Measurements from ENCODE around the gene KCNK2. TPM values are rescaled to one million over a fixed set of nuclear protein-coding genes. Genes with fewer than 3 reads are reported as not detected.

Gene KCNK2
- total RNA-seq, 4 donors from 2014 or later: 1.4 to 8.2 (median 5.2) TPM

DNA sequence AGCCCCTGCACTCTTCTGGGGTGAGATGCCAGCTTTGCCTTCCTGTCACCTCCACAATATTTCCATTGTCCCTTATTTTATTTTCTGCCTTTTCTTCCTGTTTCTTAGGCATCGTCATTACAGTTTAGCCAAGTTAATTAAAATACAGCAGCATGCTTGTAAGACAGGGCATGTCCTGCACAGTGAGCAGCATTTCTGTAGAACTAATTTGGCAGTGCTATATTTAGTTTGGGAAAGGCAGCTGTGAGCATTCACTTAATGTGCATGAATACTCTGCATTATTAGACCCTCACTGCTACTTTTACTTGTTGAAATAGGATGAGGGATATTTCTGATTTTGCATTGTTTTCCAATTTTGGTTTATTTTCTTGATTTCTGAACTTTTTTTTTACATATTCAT, 133.3 kb downstream of the KCNK2 start:
- TF ChIP-seq POLR2AphosphoS5 (IDR thresholded peaks at IDR 0.05) (no peak), POLR2A (IDR thresholded peaks at IDR 0.05) (no peak), CTCF (IDR thresholded peaks at IDR 0.05) (no peak), EP300 (IDR thresholded peaks at IDR 0.05) (no peak)
- H3K36me3 ChIP-seq: no peaks in the 10 kb centered on the region
- WGBS: 35% methylated on average over 1 of the region's 1 CpG
- no peak for DNase-seq (ENCODE audit: low spot score in 2 of 2)
- H3K4me1 ChIP-seq: no peaks in the 10 kb centered on the region
- H3K27ac ChIP-seq: no peak overlapping the region
- no peaks in the 10 kb centered on the region for H3K9me3 ChIP-seq
- H3K4me3 ChIP-seq: no peak overlapping the region
- H3K27me3 ChIP-seq: no peaks in the 10 kb centered on the region

GRCh38 chr1:215219372-215219771, 136.8 kb downstream of the KCNK2 start:
- H3K36me3 ChIP-seq: no peaks in the 10 kb centered on the region
- H3K4me3 ChIP-seq: no peak overlapping the region
- H3K27ac ChIP-seq: no peak overlapping the region
- no peaks in the 10 kb centered on the region for H3K9me3 ChIP-seq
- TF ChIP-seq EP300 (IDR thresholded peaks at IDR 0.05): no peak
- no peak for TF ChIP-seq CTCF (IDR thresholded peaks at IDR 0.05)
- no peak for TF ChIP-seq POLR2A (IDR thresholded peaks at IDR 0.05)
- TF ChIP-seq POLR2AphosphoS5 (IDR thresholded peaks at IDR 0.05): no peak
- no peak for DNase-seq (ENCODE audit: low spot score in 2 of 2)
- no peaks in the 10 kb centered on the region for H3K27me3 ChIP-seq
- H3K4me1 ChIP-seq: no peaks in the 10 kb centered on the region

- no peak for DNase-seq (ENCODE audit: low spot score in 2 of 2)
- H3K4me3 ChIP-seq: no peak overlapping the region
- no peaks in the 10 kb centered on the region for H3K9me3 ChIP-seq
- H3K27ac ChIP-seq: no peak overlapping the region
- 88% methylated on average over 4 of the region's 4 CpGs for WGBS
- H3K36me3 ChIP-seq: no peaks in the 10 kb centered on the region
- no peaks in the 10 kb centered on the region for H3K4me1 ChIP-seq
- TF ChIP-seq CTCF (IDR thresholded peaks at IDR 0.05) (no peak), EP300 (IDR thresholded peaks at IDR 0.05) (no peak), POLR2AphosphoS5 (IDR thresholded peaks at IDR 0.05) (no peak), POLR2A (IDR thresholded peaks at IDR 0.05) (no peak)
- no peaks in the 10 kb centered on the region for H3K27me3 ChIP-seq
These were observed 137.8 kb downstream of the KCNK2 start for GRCh38 chr1:215220346-215220745.

DNA sequence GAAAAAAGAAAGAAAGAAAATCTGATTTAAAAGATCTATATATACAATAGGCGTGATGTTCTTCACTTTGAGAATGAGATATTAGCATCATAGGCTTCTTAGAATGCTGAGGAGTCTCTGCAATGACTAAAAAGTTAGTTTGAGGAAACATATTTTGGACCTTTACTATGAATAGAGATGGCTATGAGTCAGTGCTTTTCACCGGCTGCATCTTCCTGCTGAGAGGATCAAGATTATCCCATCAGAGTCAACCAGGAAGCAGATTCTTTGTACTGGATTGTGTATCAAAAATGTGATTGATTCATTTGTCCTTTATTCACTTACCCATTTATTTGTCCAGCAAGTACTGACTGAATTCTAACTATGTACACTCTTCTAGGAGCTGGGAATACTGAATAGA, 144.2 kb downstream of the KCNK2 start:
- TF ChIP-seq POLR2AphosphoS5 (IDR thresholded peaks at IDR 0.05) (no peak), POLR2A (IDR thresholded peaks at IDR 0.05) (no peak), CTCF (IDR thresholded peaks at IDR 0.05) (no peak), EP300 (IDR thresholded peaks at IDR 0.05) (no peak)
- 89% methylated on average over 2 of the region's 2 CpGs for WGBS
- H3K27me3 ChIP-seq: no peaks in the 10 kb centered on the region

DNA sequence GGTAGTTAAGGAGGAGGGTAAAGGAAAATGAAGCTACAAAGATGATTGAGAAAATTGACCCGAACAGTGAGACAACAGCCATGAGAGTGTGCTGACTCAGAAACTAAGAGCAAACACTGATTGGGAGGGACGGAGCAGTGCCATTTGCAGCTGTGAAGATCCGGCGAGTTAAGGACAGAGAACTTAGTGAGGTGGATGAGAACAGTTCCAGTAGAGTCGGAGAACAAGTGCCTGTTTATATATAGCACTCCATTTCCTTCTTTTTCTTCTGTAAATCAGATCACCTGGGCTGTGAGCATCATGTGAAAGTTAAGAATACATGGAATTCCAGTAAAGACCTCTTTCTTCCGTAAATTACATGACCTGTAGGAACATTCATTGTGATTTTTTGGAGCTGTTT, 145.7 kb downstream of the KCNK2 start:
- no peak for TF ChIP-seq CTCF (IDR thresholded peaks at IDR 0.05)
- TF ChIP-seq POLR2A (IDR thresholded peaks at IDR 0.05): no peak
- TF ChIP-seq POLR2AphosphoS5 (IDR thresholded peaks at IDR 0.05): no peak
- no peak for TF ChIP-seq EP300 (IDR thresholded peaks at IDR 0.05)
- 77% methylated on average over 6 of the region's 6 CpGs for WGBS
- DNase-seq (ENCODE audit: low spot score in 2 of 2): no peak
- Histone ChIP-seq H3K36me3 (no peaks in the 10 kb centered on the region), H3K27me3 (no peaks in the 10 kb centered on the region), H3K9me3 (no peaks in the 10 kb centered on the region), H3K4me3 (no peak overlapping the region), H3K4me1 (no peaks in the 10 kb centered on the region), H3K27ac (no peak overlapping the region)

More for the DNA sequence above, 144.2 kb downstream of the KCNK2 start:
- Histone ChIP-seq H3K4me1 (no peaks in the 10 kb centered on the region), H3K9me3 (no peaks in the 10 kb centered on the region), H3K27ac (no peak overlapping the region), H3K36me3 (no peaks in the 10 kb centered on the region), H3K4me3 (no peak overlapping the region)
- DNase-seq (ENCODE audit: low spot score in 2 of 2): no peak

Measured in suprapubic skin (tissue), 4 donors.